Loucy (cell line): ENCODE results near the gene INPP5D.

Experiments used
- H2AFZ ChIP-seq: fragments of 200-600 bp; sonication (generic); 2 replicates; pipeline ENCODE4 v1.6.0; 2016; ENCODE audit warnings: antibody characterized with exemption, mild to moderate bottlenecking, low read length, moderate library complexity
- H3F3A ChIP-seq: fragments of 200-600 bp; 2 replicates; pipeline ENCODE4 v1.6.0; 2016; ENCODE audit warnings: antibody characterized with exemption, low read depth, mild to moderate bottlenecking
- H3K27me3 ChIP-seq: fragments of 200-600 bp; sonication (generic); 2 replicates; pipeline ENCODE4 v1.6.1; 2014; ENCODE audit warnings: low read length, mild to moderate bottlenecking; ENCODE audit not compliant: insufficient read depth, poor library complexity, severe bottlenecking
- H3K36me3 ChIP-seq: fragments of 200-600 bp; sonication (generic); 2 replicates; pipeline ENCODE4 v1.6.1; 2016; ENCODE audit warnings: low read length; ENCODE audit not compliant: insufficient read depth
- H3K4me1 ChIP-seq: fragments of 200-600 bp; sonication (generic); 2 replicates; pipeline ENCODE4 v1.5.1; 2014; ENCODE audit warnings: low read length, mild to moderate bottlenecking; ENCODE audit not compliant: insufficient read depth, poor library complexity, severe bottlenecking
- H3K4me2 ChIP-seq: fragments of 200-600 bp; sonication (generic); 2 replicates; pipeline ENCODE4 v1.6.0; 2014; ENCODE audit warnings: antibody characterized with exemption, low read length, low read depth, mild to moderate bottlenecking; ENCODE audit not compliant: poor library complexity, severe bottlenecking
- H3K4me3 ChIP-seq: fragments of 200-600 bp; sonication (generic); 2 replicates; pipeline ENCODE4 v1.5.1; 2014; ENCODE audit warnings: low read length, mild to moderate bottlenecking, mixed read lengths; ENCODE audit not compliant: poor library complexity, severe bottlenecking
- H3K79me2 ChIP-seq: fragments of 200-600 bp; sonication (generic); 2 replicates; pipeline ENCODE4 v1.6.1; 2014; ENCODE audit warnings: low read length; ENCODE audit not compliant: insufficient read depth
- H3K9ac ChIP-seq: fragments of 200-600 bp; sonication (generic); 2 replicates; pipeline ENCODE4 v1.6.0; 2014; ENCODE audit warnings: mild to moderate bottlenecking, low read depth, low read length, moderate library complexity; ENCODE audit not compliant: poor library complexity, severe bottlenecking
- H3K9me2 ChIP-seq: fragments of 200-600 bp; sonication (generic); replicated peaks from 2 replicates; pipeline ENCODE4 v1.6.1; 2016; ENCODE audit warnings: low read depth, low read length, mixed read lengths
- H3K9me3 ChIP-seq: fragments of 200-600 bp; sonication (generic); 2 replicates; pipeline ENCODE4 v1.6.1; 2014; ENCODE audit warnings: mild to moderate bottlenecking, antibody characterized with exemption, low read length, low read depth; ENCODE audit not compliant: insufficient read depth
- H4K20me1 ChIP-seq: fragments of 200-600 bp; sonication (generic); 2 replicates; pipeline ENCODE4 v1.6.0; 2014; ENCODE audit warnings: antibody characterized with exemption, low read length, mild to moderate bottlenecking; ENCODE audit not compliant: insufficient read depth, poor library complexity, severe bottlenecking
- CTCF ChIP-seq: fragments of 200-600 bp; sonication (generic); conservative IDR thresholded peaks from 2 replicates; pipeline ENCODE4 v1.5.1; 2014; ENCODE audit warnings: mild to moderate bottlenecking, antibody characterized with exemption, low read length
- EZH2phosphoT487 ChIP-seq: fragments of 200-600 bp; IDR thresholded peaks from 2 replicates; pipeline ENCODE4 v1.6.1; 2018; ENCODE audit warnings: antibody characterized with exemption, mild to moderate bottlenecking, moderate library complexity, borderline replicate concordance

Gene INPP5D

GRCh38 chr2:233091595-233092375 is 31.6 kb downstream of the INPP5D start:
- no peaks in the 10 kb centered on the region for H3F3A ChIP-seq
- no peaks in the 10 kb centered on the region for H3K9me3 ChIP-seq
- no peak overlapping the region for H3K9ac ChIP-seq

GRCh38 chr2:233092432-233093165 is 32.5 kb downstream of the INPP5D start:
- no peaks in the 10 kb centered on the region for H3K27me3 ChIP-seq
- H3K9me3 ChIP-seq, result no peaks in the 10 kb centered on the region
- H3K36me3 ChIP-seq, result peaks cover 53% of the 10 kb centered on the region; the same call in 1 of the 2 replicates
- H3F3A ChIP-seq, result no peaks in the 10 kb centered on the region
- H3K9me2 ChIP-seq, result no peaks in the 10 kb centered on the region
- H3K9ac ChIP-seq, result no peak overlapping the region
- H3K4me3 ChIP-seq, result no peak overlapping the region
- H3K4me2 ChIP-seq, result no peak overlapping the region
- TF ChIP-seq CTCF (no peak), EZH2phosphoT487 (no peak)
- H2AFZ ChIP-seq, result no peak overlapping the region
- H3K4me1 ChIP-seq, result no peaks in the 10 kb centered on the region
- peaks cover 37% of the 10 kb centered on the region for H4K20me1 ChIP-seq
- peaks cover 92% of the 10 kb centered on the region for H3K79me2 ChIP-seq

More at GRCh38 chr2:233091595-233092375, 31.6 kb downstream of the INPP5D start:
- H3K36me3 ChIP-seq, result peaks cover 57% of the 10 kb centered on the region; the same call in 1 of the 2 replicates
- H3K9me2 ChIP-seq, result no peaks in the 10 kb centered on the region
- no peak overlapping the region for H3K4me2 ChIP-seq
- peaks cover 37% of the 10 kb centered on the region for H4K20me1 ChIP-seq
- H2AFZ ChIP-seq, result no peak overlapping the region
- no peaks in the 10 kb centered on the region for H3K4me1 ChIP-seq
- H3K79me2 ChIP-seq, result peaks cover 90% of the 10 kb centered on the region
- H3K27me3 ChIP-seq, result no peaks in the 10 kb centered on the region
- H3K4me3 ChIP-seq, result no peak overlapping the region
- no peak for TF ChIP-seq EZH2phosphoT487
- TF ChIP-seq CTCF, result no peak

- Histone ChIP-seq H3K9me3 (no peaks in the 10 kb centered on the region), H3K4me3 (no peak overlapping the region), H3K27me3 (no peaks in the 10 kb centered on the region), H3F3A (no peaks in the 10 kb centered on the region), H3K79me2 (peaks cover 93% of the 10 kb centered on the region), H4K20me1 (peaks cover 42% of the 10 kb centered on the region), H3K4me2 (no peak overlapping the region), H3K9me2 (no peaks in the 10 kb centered on the region), H3K36me3 (peaks cover 48% of the 10 kb centered on the region; the same call in 1 of the 2 replicates), H3K9ac (no peak overlapping the region), H3K4me1 (no peaks in the 10 kb centered on the region), H2AFZ (no peak overlapping the region)
- no peak for TF ChIP-seq EZH2phosphoT487
- TF ChIP-seq CTCF, result no peak
These were observed 33.0 kb downstream of the INPP5D start for GRCh38 chr2:233093166-233093448.
